Esophagus (tissue), 2 donors: ENCODE measurements around the gene ANKRD44. TPM values are rescaled to one million over a fixed set of nuclear protein-coding genes. Genes with fewer than 3 reads are reported as not detected.

Experiments used
- H3K27ac ChIP-seq, 2 donors: one replicate each; pipeline ENCODE4 v1.5.1; 2013; ENCODE audit warnings: low read depth in 2 of 2, mild to moderate bottlenecking in 2 of 2, inconsistent platforms in 1 of 2, low read length in 1 of 2, moderate library complexity in 1 of 2
- H3K27me3 ChIP-seq, 2 donors: one replicate each; pipeline ENCODE4 v1.6.1; 2013; ENCODE audit warnings: low read length in 2 of 2, control low read depth in 1 of 2, mild to moderate bottlenecking in 1 of 2; ENCODE audit not compliant: insufficient read depth in 2 of 2, control insufficient read depth in 1 of 2
- H3K36me3 ChIP-seq, 2 donors: one replicate each; pipeline ENCODE4 v1.6.1; 2013; ENCODE audit warnings: low read length in 1 of 2; ENCODE audit not compliant: control insufficient read depth in 2 of 2, insufficient read depth in 2 of 2
- H3K4me1 ChIP-seq, 2 donors: one replicate each; pipeline ENCODE4 v1.6.1; 2013; ENCODE audit warnings: low read length in 1 of 2; ENCODE audit not compliant: control insufficient read depth in 2 of 2, insufficient read depth in 2 of 2
- H3K4me3 ChIP-seq, 2 donors: one replicate each; pipeline ENCODE4 v1.5.1; 2013; ENCODE audit warnings: low read length in 2 of 2, mild to moderate bottlenecking in 2 of 2, low read depth in 1 of 2, moderate library complexity in 1 of 2
- H3K9me3 ChIP-seq, 2 donors: one replicate each; pipeline ENCODE4 v1.6.1; 2013; ENCODE audit warnings: mild to moderate bottlenecking in 2 of 2, low read depth in 1 of 2, low read length in 1 of 2, moderate library complexity in 1 of 2; ENCODE audit not compliant: control insufficient read depth in 2 of 2, insufficient read depth in 1 of 2
- WGBS, 2 donors: extraction: QIAGEN DNeasy Blood & Tissue Kit; methylation state at CpG; one replicate each; pipeline ENCODE4 v1.1.7; 2013; 5-methylcytosine and 5-hydroxymethylcytosine counted together
- polyA plus RNA-seq, 2 donors: library from polyadenylated mRNA; stranded (reverse); fragments of 200-250 nt; gene quantifications; one replicate each; pipeline ENCODE4 v1.2.3, GENCODE V29; 2013
- donor health status: healthy with polysubstance abuse.
- donor health status: Bipolar disorder and iron deficiency.

Gene ANKRD44
- polyA plus RNA-seq, 2 donors = 1.1 to 1.5 TPM

DNA sequence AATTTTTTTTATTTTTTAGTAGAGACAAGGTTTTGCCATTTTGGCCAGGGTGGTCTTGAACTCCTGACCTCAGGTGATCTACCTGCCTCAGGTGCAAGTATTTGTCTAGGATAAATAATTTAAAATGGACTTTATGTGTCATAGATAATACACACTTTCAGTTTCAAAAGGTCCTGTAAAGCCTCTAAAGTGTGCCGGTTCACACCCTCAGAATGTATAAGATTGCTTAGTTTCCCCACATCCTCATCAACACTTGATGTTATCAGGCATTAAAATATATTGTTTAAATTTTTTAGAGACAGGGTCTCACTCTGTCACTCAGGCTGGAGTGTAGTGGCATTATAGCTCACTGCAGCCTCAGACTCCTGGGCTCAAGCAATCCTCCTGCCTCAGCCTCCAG, 170.5 kb downstream of the ANKRD44 start:
- Histone ChIP-seq H3K27ac (no peak overlapping the region), H3K27me3 (no peaks in the 10 kb centered on the region), H3K4me3 (no peak overlapping the region), H3K9me3 (no peaks in the 10 kb centered on the region), H3K4me1 (no peaks in the 10 kb centered on the region), H3K36me3 (peaks cover 0 to 2% of the 10 kb centered on the region in 2 donors)
- 74 to 83% methylated on average over 1 of the region's 1 CpG for WGBS, 2 donors

DNA sequence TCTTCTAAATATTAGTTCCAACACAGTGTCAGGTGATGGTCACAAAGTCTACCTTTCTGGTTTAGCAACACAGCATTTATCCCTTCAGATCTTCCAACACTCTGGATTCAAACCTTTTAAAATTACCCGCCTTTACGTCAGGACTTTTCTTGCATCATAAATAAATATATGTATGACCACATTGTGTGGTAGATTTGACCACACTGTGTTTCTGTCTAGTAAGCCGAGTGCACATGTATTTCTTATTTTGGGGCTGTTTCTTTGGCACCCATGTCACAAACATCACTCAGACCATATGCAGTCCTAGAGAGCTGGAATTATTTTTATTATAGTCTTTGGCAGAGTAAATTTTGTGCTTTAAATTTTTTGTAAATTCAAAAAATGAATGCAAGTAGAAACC, 172.1 kb downstream of the ANKRD44 start:
- Histone ChIP-seq H3K4me3 (no peak overlapping the region), H3K27ac (no peak overlapping the region), H3K36me3 (peaks cover 0 to 2% of the 10 kb centered on the region in 2 donors), H3K4me1 (no peaks in the 10 kb centered on the region), H3K27me3 (no peaks in the 10 kb centered on the region), H3K9me3 (no peaks in the 10 kb centered on the region)
- WGBS, 2 donors = 82 to 89% methylated on average over 3 of the region's 3 CpGs

DNA sequence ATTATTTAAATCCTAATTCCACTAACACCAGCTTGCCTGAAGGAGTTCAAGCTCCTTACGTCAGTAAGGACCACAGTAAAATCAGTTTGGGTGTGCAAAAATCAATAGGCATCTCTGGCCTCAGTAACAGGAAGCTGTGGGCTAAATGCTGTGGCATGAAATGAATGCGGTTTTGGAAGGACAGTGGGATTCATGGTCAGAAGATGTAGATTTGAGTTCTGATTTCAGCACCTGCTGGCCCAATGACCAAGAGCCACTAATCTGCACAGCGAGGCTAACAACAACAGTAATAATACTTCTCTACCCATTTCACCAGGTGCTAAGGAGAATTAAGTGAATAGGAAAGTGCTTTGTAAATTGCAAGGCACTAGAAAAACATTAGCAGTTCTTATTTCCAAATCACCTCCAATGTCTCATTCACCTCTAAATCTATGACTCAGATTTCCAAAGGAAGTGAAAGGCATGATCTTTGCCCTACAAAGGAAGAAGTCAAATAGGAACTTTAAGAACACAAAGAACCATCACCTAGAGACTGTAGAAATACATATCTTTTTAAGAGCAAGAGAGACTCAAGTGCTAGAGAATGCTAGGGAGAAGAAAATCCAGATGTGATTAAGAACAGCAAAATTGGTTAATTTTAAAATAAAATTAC, 172.6 kb downstream of the ANKRD44 start:
- no peaks in the 10 kb centered on the region for H3K27me3 ChIP-seq
- H3K36me3 ChIP-seq = peaks cover 0 to 2% of the 10 kb centered on the region in 2 donors
- no peaks in the 10 kb centered on the region for H3K4me1 ChIP-seq
- no peak overlapping the region for H3K4me3 ChIP-seq
- H3K27ac ChIP-seq = no peak overlapping the region
- H3K9me3 ChIP-seq = no peaks in the 10 kb centered on the region
- WGBS, 2 donors = 63 to 74% methylated on average over 3 of the region's 3 CpGs

DNA sequence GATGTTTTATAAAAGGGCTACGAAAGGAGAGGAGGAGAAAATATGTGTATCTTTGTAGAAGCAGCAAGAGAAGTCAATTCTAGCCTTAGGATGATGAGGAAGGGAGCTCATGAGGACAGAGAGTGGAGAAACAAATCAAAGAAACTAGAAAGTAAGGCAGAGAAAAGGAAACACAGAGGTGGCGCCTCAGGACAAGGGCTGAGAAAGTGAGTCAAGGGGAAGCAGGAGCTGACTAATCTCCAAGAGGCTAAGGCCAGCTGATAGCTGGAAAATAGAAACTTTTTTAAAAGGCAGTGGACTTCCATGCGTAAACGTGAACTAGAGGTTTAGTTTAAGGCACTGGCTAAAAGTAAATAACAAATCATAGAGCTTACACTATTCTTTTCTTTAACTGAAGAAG, 173.3 kb downstream of the ANKRD44 start:
- Histone ChIP-seq H3K27ac (no peak overlapping the region), H3K9me3 (no peaks in the 10 kb centered on the region), H3K27me3 (no peaks in the 10 kb centered on the region), H3K36me3 (peaks cover 0 to 2% of the 10 kb centered on the region in 2 donors), H3K4me1 (no peaks in the 10 kb centered on the region), H3K4me3 (no peak overlapping the region)
- WGBS, 2 donors = 72 to 82% methylated on average over 4 of the region's 4 CpGs

DNA sequence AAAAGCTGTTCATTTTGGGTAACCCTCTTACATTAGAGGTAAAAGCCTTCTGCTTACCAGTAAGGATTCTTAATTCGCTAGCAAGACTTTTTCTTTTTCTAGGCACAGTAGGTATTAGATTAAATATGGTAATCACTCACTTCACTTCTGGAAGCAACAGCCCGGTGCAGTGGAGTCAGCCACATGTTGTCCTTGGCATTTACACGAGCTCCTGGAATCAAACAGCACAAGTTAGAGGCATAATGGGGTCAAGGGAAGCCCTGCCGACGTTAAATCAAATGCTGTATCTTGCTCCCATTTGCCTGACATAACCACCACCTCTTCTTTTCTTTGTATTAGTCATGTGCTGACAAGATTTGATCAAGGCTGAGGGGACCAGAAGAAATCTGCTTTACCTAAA, 174.1 kb downstream of the ANKRD44 start:
- Histone ChIP-seq H3K27me3 (no peaks in the 10 kb centered on the region), H3K9me3 (no peaks in the 10 kb centered on the region), H3K4me3 (no peak overlapping the region), H3K4me1 (no peaks in the 10 kb centered on the region), H3K27ac (no peak overlapping the region), H3K36me3 (peaks cover 0 to 2% of the 10 kb centered on the region in 2 donors)
- WGBS, 2 donors = 67 to 70% methylated on average over 5 of the region's 5 CpGs

- no peaks in the 10 kb centered on the region for H3K9me3 ChIP-seq
- peaks cover 0 to 2% of the 10 kb centered on the region in 2 donors for H3K36me3 ChIP-seq
- WGBS, 2 donors = 94 to 100% methylated on average over 1 of the region's 1 CpG
- no peak overlapping the region for H3K27ac ChIP-seq
- no peak overlapping the region for H3K4me3 ChIP-seq
- no peaks in the 10 kb centered on the region for H3K27me3 ChIP-seq
- no peaks in the 10 kb centered on the region for H3K4me1 ChIP-seq
These were observed 174.8 kb downstream of the ANKRD44 start for GRCh38 chr2:197135806-197136205.

GRCh38 chr2:197134206-197134605, 176.4 kb downstream of the ANKRD44 start:
- no peak overlapping the region for H3K27ac ChIP-seq
- H3K4me1 ChIP-seq = no peaks in the 10 kb centered on the region
- no peaks in the 10 kb centered on the region for H3K9me3 ChIP-seq
- H3K4me3 ChIP-seq = no peak overlapping the region
- WGBS, 2 donors = 93 to 100% methylated on average over 2 of the region's 2 CpGs
- peaks cover 0 to 2% of the 10 kb centered on the region in 2 donors for H3K36me3 ChIP-seq
- no peaks in the 10 kb centered on the region for H3K27me3 ChIP-seq

DNA sequence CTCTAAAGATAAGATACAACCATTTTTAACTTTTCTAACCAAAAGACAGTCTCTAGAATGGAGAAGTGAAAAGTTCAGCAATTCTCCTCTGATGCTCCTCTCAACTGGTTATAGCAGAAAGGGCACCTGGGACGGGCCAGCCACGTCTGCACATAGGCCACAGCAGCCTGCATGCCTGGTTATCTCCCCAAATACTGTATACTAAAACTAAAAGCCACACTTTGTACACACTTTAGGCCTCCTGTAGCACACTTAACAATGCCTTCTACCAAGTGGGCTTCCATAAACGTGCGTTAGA, 179.1 kb downstream of the ANKRD44 start:
- H3K27ac ChIP-seq = no peak overlapping the region
- 89 to 90% methylated on average over 4 of the region's 4 CpGs for WGBS, 2 donors
- peaks cover 0 to 2% of the 10 kb centered on the region in 2 donors for H3K36me3 ChIP-seq
- H3K9me3 ChIP-seq = no peaks in the 10 kb centered on the region
- H3K27me3 ChIP-seq = no peaks in the 10 kb centered on the region
- no peaks in the 10 kb centered on the region for H3K4me1 ChIP-seq
- no peak overlapping the region for H3K4me3 ChIP-seq

DNA sequence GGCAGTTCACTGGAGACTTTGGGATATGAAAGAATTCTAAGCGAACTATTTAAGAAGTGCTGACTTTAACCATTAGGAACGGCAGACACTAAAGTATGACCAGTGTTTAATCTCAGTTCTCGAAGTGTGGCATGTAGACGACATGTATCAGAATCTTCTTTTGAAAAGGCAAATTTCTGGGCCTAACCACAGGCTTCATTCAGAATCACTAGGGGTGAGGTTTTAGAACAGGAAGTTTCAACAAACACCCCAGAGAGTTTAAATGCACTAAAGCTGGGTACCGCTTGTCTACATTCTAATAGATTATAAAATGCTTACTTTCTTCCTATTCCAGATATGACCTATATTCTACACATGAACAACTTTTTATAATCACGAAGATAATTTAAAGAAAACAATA, 180.3 kb downstream of the ANKRD44 start:
- Histone ChIP-seq H3K36me3 (no peaks in the 10 kb centered on the region), H3K4me3 (no peak overlapping the region), H3K27ac (no peak overlapping the region), H3K9me3 (no peaks in the 10 kb centered on the region), H3K27me3 (no peaks in the 10 kb centered on the region), H3K4me1 (no peaks in the 10 kb centered on the region)
- 74 to 76% methylated on average over 6 of the region's 6 CpGs for WGBS, 2 donors

DNA sequence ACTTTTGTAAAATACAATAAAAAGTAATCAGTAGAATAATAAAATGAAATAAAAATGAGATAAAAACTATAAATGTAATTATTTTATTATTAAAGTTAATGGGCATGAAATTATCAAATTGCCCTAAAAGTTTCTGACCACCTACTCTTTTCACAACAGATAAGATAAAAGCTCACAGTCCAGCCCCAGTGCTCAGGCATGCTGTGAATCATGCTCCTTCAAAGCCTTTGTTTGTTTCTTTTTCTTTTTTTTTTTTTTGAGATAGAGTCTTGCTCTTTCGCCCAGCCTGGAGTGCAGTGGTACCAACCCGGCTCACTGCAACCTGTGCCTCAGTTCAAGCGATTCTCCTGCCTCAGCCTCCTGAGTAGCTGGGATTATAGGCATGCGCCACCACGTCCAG, 181.7 kb downstream of the ANKRD44 start:
- H3K9me3 ChIP-seq = no peaks in the 10 kb centered on the region
- peaks cover 0 to 3% of the 10 kb centered on the region in 2 donors for H3K36me3 ChIP-seq
- no peak overlapping the region for H3K27ac ChIP-seq
- WGBS, 2 donors = 93 to 95% methylated on average over 5 of the region's 5 CpGs
- no peak overlapping the region for H3K4me3 ChIP-seq
- no peaks in the 10 kb centered on the region for H3K27me3 ChIP-seq
- no peaks in the 10 kb centered on the region for H3K4me1 ChIP-seq
